ENCODE measurements around the gene KIAA1217. TPM values are rescaled to one million over a fixed set of nuclear protein-coding genes. Genes with fewer than 3 reads are reported as not detected.
A peak's percentile ranks its signal among the peaks of the same experiment; 100 is the strongest.
"Not testable (repeated sequence)": the region's sequence is repeated elsewhere in the genome, so short reads cannot be mapped to it uniquely, and the experiment has no call there.

Gene KIAA1217
- total RNA-seq, 1 donor from 2014 or later: 13.0 TPM

GRCh38 chr10:24344695-24345463 lies 135.9 kb downstream of the KIAA1217 start:
- intact Hi-C loops (cut with DNase I): loop anchor here (5.0 to 10.0 kb wide), 2 partner anchors 50 to 138 kb away; partner anchors contain the start of gene KIAA1217

GRCh38 chr10:24346877-24347519 lies 138.1 kb downstream of the KIAA1217 start:
- no peak overlapping the region for H3K27ac ChIP-seq
- no peak overlapping the region for H3K4me3 ChIP-seq
- intact Hi-C loops (cut with DNase I): loop anchor here (10.0 kb wide), 1 partner anchor 52 kb away; no protein-coding TSS in a partner anchor
- TF ChIP-seq CTCF (IDR thresholded peaks at IDR 0.05): no peak
- peaks cover 0 to 19% of the 10 kb centered on the region in 2 donors for H3K4me1 ChIP-seq
- DNase-seq (ENCODE audit: low spot score in 2 of 2): no peak
- no peaks in the 10 kb centered on the region for H3K9me3 ChIP-seq
- H3K36me3 ChIP-seq: no peaks in the 10 kb centered on the region
- no peaks in the 10 kb centered on the region for H3K27me3 ChIP-seq

More at GRCh38 chr10:24344695-24345463, 135.9 kb downstream of the KIAA1217 start:
- Histone ChIP-seq H3K9me3 (no peaks in the 10 kb centered on the region), H3K4me3 (no peak overlapping the region), H3K27me3 (no peaks in the 10 kb centered on the region), H3K4me1 (peaks cover 3 to 29% of the 10 kb centered on the region in 2 donors), H3K27ac (peak overlapping the region; percentile 78 to 81), H3K36me3 (no peaks in the 10 kb centered on the region)
- no peak for DNase-seq (ENCODE audit: low spot score in 2 of 2)
- TF ChIP-seq CTCF (IDR thresholded peaks at IDR 0.05): no peak

- Histone ChIP-seq H3K27ac (peak overlapping the region in 1 of 2 donors; percentile 44), H3K36me3 (no peaks in the 10 kb centered on the region), H3K4me3 (no peak overlapping the region), H3K9me3 (no peaks in the 10 kb centered on the region), H3K4me1 (peaks cover 0 to 13% of the 10 kb centered on the region in 2 donors), H3K27me3 (no peaks in the 10 kb centered on the region)
- intact Hi-C loops (cut with DNase I): loop anchor here (10.0 kb wide), 1 partner anchor 55 kb away; no protein-coding TSS in a partner anchor
- no peak for TF ChIP-seq CTCF (IDR thresholded peaks at IDR 0.05)
- no peak for DNase-seq (ENCODE audit: low spot score in 2 of 2)
These were observed 140.6 kb downstream of the KIAA1217 start for GRCh38 chr10:24349379-24350001.

- Histone ChIP-seq H3K4me3 (no peak overlapping the region), H3K36me3 (no peaks in the 10 kb centered on the region), H3K27ac (peak overlapping the region in 1 of 2 donors; percentile 44), H3K9me3 (no peaks in the 10 kb centered on the region), H3K27me3 (no peaks in the 10 kb centered on the region), H3K4me1 (peaks cover 0 to 5% of the 10 kb centered on the region in 2 donors)
- TF ChIP-seq CTCF (IDR thresholded peaks at IDR 0.05): no peak
- intact Hi-C loops (cut with DNase I): no loop called here
- no peak for DNase-seq (ENCODE audit: low spot score in 2 of 2)
These were observed 141.4 kb downstream of the KIAA1217 start for GRCh38 chr10:24350070-24350921.

GRCh38 chr10:24350922-24351225 lies 141.9 kb downstream of the KIAA1217 start:
- H3K27me3 ChIP-seq; H3K9me3 ChIP-seq; intact Hi-C loops (cut with DNase I); H3K4me1 ChIP-seq; H3K36me3 ChIP-seq; H3K4me3 ChIP-seq; DNase-seq (ENCODE audit: low spot score in 2 of 2): not testable (repeated sequence)
- H3K27ac ChIP-seq: peak overlapping the region in 1 of 2 donors; percentile 44
